HG03039 (cell line): ENCODE results near the gene TNFSF10.

Experiments
- ATAC-seq: cut with Tn5 transposase; IDR thresholded peaks from one replicate; pipeline ENCODE4 v1.9.1; 2021; ENCODE audit warnings: mild to moderate bottlenecking, moderate library complexity; ENCODE audit not compliant: unreplicated experiment

TNFSF10 gene

DNA sequence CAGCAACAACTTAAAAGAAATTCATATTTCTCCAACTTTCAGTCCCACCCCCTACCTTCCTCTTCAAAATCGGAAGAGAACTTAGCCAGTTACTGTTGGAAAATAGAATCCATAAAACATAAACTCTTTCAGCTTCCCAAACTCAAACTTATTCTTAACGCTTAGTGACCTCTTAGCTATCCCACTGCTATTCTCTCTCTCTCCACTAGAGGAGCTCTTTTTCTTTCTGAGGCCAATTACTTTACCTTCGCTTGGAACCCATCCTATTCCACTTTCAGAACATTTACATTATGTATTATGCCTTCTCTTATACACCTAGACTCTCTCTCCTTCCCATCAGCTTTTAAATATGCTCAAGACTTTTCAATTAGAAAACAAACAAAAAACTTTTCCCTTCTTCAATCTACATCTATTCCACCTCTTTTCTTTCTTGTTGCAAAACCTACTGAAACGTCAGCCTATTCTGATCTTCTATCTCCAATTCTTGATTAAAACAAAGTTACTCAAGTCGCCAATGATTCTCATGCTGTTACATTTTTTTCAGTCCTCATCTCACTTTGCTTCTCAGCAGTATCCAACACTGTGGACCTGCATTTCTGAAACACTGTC lies 61.6 kb downstream of the TNFSF10 start:
- no peak for ATAC-seq

DNA sequence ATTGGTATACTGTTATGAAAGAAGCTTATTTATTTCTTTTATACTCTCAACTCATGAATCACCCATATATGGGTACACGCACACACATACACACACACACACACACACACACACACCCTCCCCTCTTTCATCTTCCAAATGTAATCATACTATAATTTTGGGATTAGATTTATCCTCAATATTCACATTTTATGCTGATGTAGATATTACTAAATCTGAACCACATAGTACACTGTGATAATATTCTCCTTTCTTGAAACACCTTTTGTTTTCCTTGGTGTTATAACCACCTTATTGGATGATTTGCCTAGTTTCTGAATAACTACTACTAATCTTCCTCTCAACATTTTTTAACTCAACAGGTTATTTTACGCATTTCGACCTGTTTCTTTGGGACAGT lies 66.8 kb downstream of the TNFSF10 start:
- ATAC-seq: no peak
